Ovary (tissue), 3 donors: ENCODE data around the gene ITPR1.

Experiments
- EP300 ChIP-seq: sonication (generic); formaldehyde crosslinking; IDR thresholded peaks from one replicate; pipeline ENCODE4 v1.6.1; 2017; ENCODE audit warnings: antibody characterized with exemption
- POLR2A ChIP-seq: fragments of 450-650 bp; IDR thresholded peaks from one replicate; pipeline ENCODE4 v1.6.1; 2017; ENCODE audit warnings: antibody characterized with exemption, mild to moderate bottlenecking, moderate library complexity
- TF ChIP-seq, protein P1 (sequence below), 3 donors: fragments of 450-650 bp in 2 of 3; fragments of 200-600 bp in 1 of 3; IDR thresholded peaks; one replicate each; pipeline versions ENCODE4 v1.5.1 to v1.8.0; 2016 to 2022; ENCODE audit warnings: antibody characterized with exemption in 3 of 3, mild to moderate bottlenecking in 1 of 3
- donor health status: DM: no; HTN: no; CAD: no.

DNA sequence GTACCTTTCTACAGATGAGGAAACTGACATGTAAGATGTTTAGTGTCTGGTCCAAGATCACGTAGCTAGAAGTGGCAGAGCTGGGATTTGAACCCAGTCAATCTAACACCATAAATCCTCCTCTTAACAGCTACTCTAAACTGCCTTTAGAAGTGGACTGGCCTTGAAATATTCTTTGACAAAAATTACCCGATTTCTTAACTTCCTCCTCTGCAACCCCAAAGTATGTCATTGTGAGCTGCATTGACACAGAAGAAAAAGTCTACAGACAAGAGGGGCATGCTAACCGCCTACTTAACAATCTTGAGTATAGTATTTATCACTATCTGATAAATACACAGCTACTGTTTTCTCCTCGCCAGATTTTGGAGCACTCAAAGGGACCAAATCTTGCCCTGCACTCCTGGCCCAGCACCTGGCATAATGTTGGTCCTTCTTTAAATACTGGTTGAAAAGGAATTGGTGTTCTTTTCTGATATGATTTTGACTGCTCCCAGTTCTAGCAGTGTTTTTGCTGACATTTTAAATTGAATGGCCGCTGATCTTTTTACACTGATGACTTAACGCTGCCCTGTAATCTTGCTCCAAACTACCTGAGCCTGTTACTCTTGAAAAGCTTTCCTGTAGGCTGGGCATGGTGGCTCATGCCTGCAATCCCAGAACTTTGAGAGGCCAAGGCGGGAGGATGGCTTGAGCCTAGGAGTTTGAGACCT lies 36.9 kb downstream of the ITPR1 start:
- TF ChIP-seq, protein P1, sequence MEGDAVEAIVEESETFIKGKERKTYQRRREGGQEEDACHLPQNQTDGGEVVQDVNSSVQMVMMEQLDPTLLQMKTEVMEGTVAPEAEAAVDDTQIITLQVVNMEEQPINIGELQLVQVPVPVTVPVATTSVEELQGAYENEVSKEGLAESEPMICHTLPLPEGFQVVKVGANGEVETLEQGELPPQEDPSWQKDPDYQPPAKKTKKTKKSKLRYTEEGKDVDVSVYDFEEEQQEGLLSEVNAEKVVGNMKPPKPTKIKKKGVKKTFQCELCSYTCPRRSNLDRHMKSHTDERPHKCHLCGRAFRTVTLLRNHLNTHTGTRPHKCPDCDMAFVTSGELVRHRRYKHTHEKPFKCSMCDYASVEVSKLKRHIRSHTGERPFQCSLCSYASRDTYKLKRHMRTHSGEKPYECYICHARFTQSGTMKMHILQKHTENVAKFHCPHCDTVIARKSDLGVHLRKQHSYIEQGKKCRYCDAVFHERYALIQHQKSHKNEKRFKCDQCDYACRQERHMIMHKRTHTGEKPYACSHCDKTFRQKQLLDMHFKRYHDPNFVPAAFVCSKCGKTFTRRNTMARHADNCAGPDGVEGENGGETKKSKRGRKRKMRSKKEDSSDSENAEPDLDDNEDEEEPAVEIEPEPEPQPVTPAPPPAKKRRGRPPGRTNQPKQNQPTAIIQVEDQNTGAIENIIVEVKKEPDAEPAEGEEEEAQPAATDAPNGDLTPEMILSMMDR (IDR thresholded peaks at IDR 0.05), result no peak
- TF ChIP-seq POLR2A (no peak), EP300 (no peak)
